Nephron progenitor cell (in vitro differentiated cells): ENCODE data around the gene IPO9.

Experiments
- DNase-seq: peaks from one replicate; pipeline ENCODE4 v3.0.0; 2021
- H3K27ac Mint-ChIP-seq: 2 replicates; pipeline ENCODE4 v1.8.0; 2021; ENCODE audit warnings: mild to moderate bottlenecking, moderate library complexity, mixed read lengths
- H3K27me3 Mint-ChIP-seq: 2 replicates; pipeline ENCODE4 v1.8.0; 2021; ENCODE audit warnings: mild to moderate bottlenecking, low read depth, mixed read lengths; ENCODE audit not compliant: poor library complexity
- H3K36me3 Mint-ChIP-seq: 2 replicates; pipeline ENCODE4 v1.8.0; 2021; ENCODE audit warnings: low read depth, mixed read lengths
- H3K4me1 Mint-ChIP-seq: 2 replicates; pipeline ENCODE4 v1.8.0; 2021; ENCODE audit warnings: mixed read lengths
- H3K4me3 Mint-ChIP-seq: 2 replicates; pipeline ENCODE4 v1.8.0; 2021; ENCODE audit warnings: mild to moderate bottlenecking, moderate library complexity, mixed read lengths
- H3K9me3 Mint-ChIP-seq: 2 replicates; pipeline ENCODE4 v1.8.0; 2021; ENCODE audit warnings: mild to moderate bottlenecking, moderate library complexity, mixed read lengths
- CTCF ChIP-seq: fragments of 200-600 bp; sonication (generic); IDR thresholded peaks from 2 replicates; pipeline ENCODE4 v1.5.0; 2021; ENCODE audit warnings: antibody characterized with exemption

Gene IPO9

GRCh38 chr1:201810466-201811216 is 18.3 kb upstream of the IPO9 start:
- H3K9me3 Mint-ChIP-seq, result no peaks in the 10 kb centered on the region
- DNase-seq, result no peak
- peaks cover 2% of the 10 kb centered on the region for H3K27me3 Mint-ChIP-seq
- H3K4me1 Mint-ChIP-seq, result no peaks in the 10 kb centered on the region
- H3K4me3 Mint-ChIP-seq, result no peak overlapping the region
- H3K36me3 Mint-ChIP-seq, result peaks cover 79% of the 10 kb centered on the region
- H3K27ac Mint-ChIP-seq, result peak overlapping the region; percentile 49
- no peak for TF ChIP-seq CTCF

GRCh38 chr1:201813226-201813625 is 15.7 kb upstream of the IPO9 start:
- Mint-ChIP-seq H3K36me3 (peaks cover 70% of the 10 kb centered on the region), H3K27me3 (peaks cover 2% of the 10 kb centered on the region), H3K4me3 (no peak overlapping the region), H3K9me3 (no peaks in the 10 kb centered on the region), H3K4me1 (no peaks in the 10 kb centered on the region), H3K27ac (peak overlapping the region; percentile 47)
- no peak for TF ChIP-seq CTCF
- no peak for DNase-seq

GRCh38 chr1:201816309-201816854 is 12.6 kb upstream of the IPO9 start:
- DNase-seq, result no peak
- Mint-ChIP-seq H3K27me3 (peaks cover 2% of the 10 kb centered on the region), H3K9me3 (no peaks in the 10 kb centered on the region), H3K4me1 (no peaks in the 10 kb centered on the region), H3K4me3 (no peak overlapping the region), H3K27ac (no peak overlapping the region), H3K36me3 (peaks cover 82% of the 10 kb centered on the region)
- TF ChIP-seq CTCF, result no peak

- no peaks in the 10 kb centered on the region for H3K4me1 Mint-ChIP-seq
- H3K27me3 Mint-ChIP-seq, result no peaks in the 10 kb centered on the region
- no peak for DNase-seq
- peaks cover 82% of the 10 kb centered on the region for H3K36me3 Mint-ChIP-seq
- TF ChIP-seq CTCF, result no peak
- H3K4me3 Mint-ChIP-seq, result no peak overlapping the region
- no peaks in the 10 kb centered on the region for H3K9me3 Mint-ChIP-seq
- peak overlapping the region; percentile 11 for H3K27ac Mint-ChIP-seq
These were observed 9.8 kb upstream of the IPO9 start for GRCh38 chr1:201818971-201819750.

GRCh38 chr1:201820413-201820812 is 8.5 kb upstream of the IPO9 start:
- H3K27me3 Mint-ChIP-seq, result no peaks in the 10 kb centered on the region
- DNase-seq, result no peak
- peaks cover 70% of the 10 kb centered on the region for H3K36me3 Mint-ChIP-seq
- H3K9me3 Mint-ChIP-seq, result no peaks in the 10 kb centered on the region
- TF ChIP-seq CTCF, result no peak
- H3K4me1 Mint-ChIP-seq, result no peaks in the 10 kb centered on the region
- no peak overlapping the region for H3K4me3 Mint-ChIP-seq
- H3K27ac Mint-ChIP-seq, result no peak overlapping the region
